CD14-positive monocyte (primary cell): Measurements from ENCODE around the gene SPON2. TPM values are rescaled to one million over a fixed set of nuclear protein-coding genes. Genes with fewer than 3 reads are reported as not detected.

Experiments
- DNase-seq, 3 donors: peaks; one replicate each; pipeline ENCODE4 v3.0.0-alpha.2; 2011 to 2022
- H2AFZ ChIP-seq: 2 replicates; pipeline ENCODE4 v1.6.0; 2012; ENCODE audit warnings: mild to moderate bottlenecking, low read depth, low read length, inconsistent platforms; ENCODE audit not compliant: insufficient read depth, poor library complexity, severe bottlenecking
- H3K27ac ChIP-seq, 2 donors: 1 replicate in 1 of 2; 2 replicates in 1 of 2; pipeline ENCODE4 v1.5.1; 2012 to 2013; ENCODE audit warnings: low read length in 2 of 2, control low read depth in 1 of 2, inconsistent platforms in 1 of 2, low read depth in 1 of 2, mild to moderate bottlenecking in 1 of 2
- H3K27me3 ChIP-seq, 2 donors: one replicate each; pipeline versions ENCODE4 v1.6.0 to v1.6.1; 2011 to 2013; ENCODE audit warnings: low read length in 2 of 2; ENCODE audit not compliant: control insufficient read depth in 2 of 2, insufficient read depth in 2 of 2
- H3K36me3 ChIP-seq, 2 donors: replicated peaks in 1 of 2; 1 replicate in 1 of 2; 2 replicates in 1 of 2; pipeline versions ENCODE4 v1.5.1 to v1.6.1; 2012 to 2013; ENCODE audit warnings: low read length in 2 of 2, control low read depth in 1 of 2, inconsistent platforms in 1 of 2, mild to moderate bottlenecking in 1 of 2; ENCODE audit not compliant: insufficient read depth in 2 of 2, control insufficient read depth in 1 of 2
- H3K4me1 ChIP-seq, 2 donors: 1 replicate in 1 of 2; 2 replicates in 1 of 2; pipeline versions ENCODE4 v1.5.1 to v1.6.1; 2012 to 2013; ENCODE audit warnings: low read length in 2 of 2, control low read depth in 1 of 2, inconsistent platforms in 1 of 2, mild to moderate bottlenecking in 1 of 2, moderate library complexity in 1 of 2; ENCODE audit not compliant: insufficient read depth in 2 of 2, control insufficient read depth in 1 of 2
- H3K4me2 ChIP-seq: replicated peaks from 2 replicates; pipeline ENCODE3; 2012; ENCODE audit warnings: low read length, moderate library complexity, mild to moderate bottlenecking; ENCODE audit not compliant: poor library complexity, severe bottlenecking; ENCODE audit errors: extremely low read depth
- H3K4me3 ChIP-seq, 3 experiments: fragments of 200-600 bp in 1 of 3; sonication (generic) in 1 of 3; replicated peaks in 1 of 3; 1 replicate in 2 of 3; 2 replicates in 1 of 3; pipeline ENCODE4 v1.5.1; 2011 to 2013; ENCODE audit warnings: low read length in 3 of 3, mild to moderate bottlenecking in 3 of 3, control low read depth in 2 of 3, low read depth in 2 of 3, inconsistent platforms in 1 of 3, moderate library complexity in 1 of 3
- H3K79me2 ChIP-seq: 2 replicates; pipeline ENCODE4 v1.6.0; 2012; ENCODE audit warnings: mild to moderate bottlenecking, control low read depth, inconsistent platforms, low read length, moderate library complexity; ENCODE audit not compliant: insufficient read depth
- H3K9ac ChIP-seq: 2 replicates; pipeline ENCODE4 v1.6.0; 2017; ENCODE audit warnings: low read length, mild to moderate bottlenecking; ENCODE audit not compliant: insufficient read depth, poor library complexity, severe bottlenecking
- H3K9me3 ChIP-seq, 2 donors: replicated peaks in 1 of 2; 1 replicate in 1 of 2; 2 replicates in 1 of 2; pipeline versions ENCODE4 v1.5.1 to v1.6.1; 2012 to 2013; ENCODE audit warnings: low read length in 2 of 2, control low read depth in 1 of 2; ENCODE audit not compliant: control insufficient read depth in 1 of 2, insufficient read depth in 1 of 2
- H4K20me1 ChIP-seq: 2 replicates; pipeline ENCODE4 v1.6.0; 2012; ENCODE audit warnings: mild to moderate bottlenecking, low read length, control low read depth, moderate library complexity; ENCODE audit not compliant: insufficient read depth
- H3K27ac Mint-ChIP-seq, 7 donors: one replicate each; pipeline ENCODE4 v1.8.0; 2020; ENCODE audit warnings: mild to moderate bottlenecking in 7 of 7, mixed read lengths in 7 of 7, moderate library complexity in 6 of 7, inconsistent platforms in 2 of 7
- H3K27me3 Mint-ChIP-seq, 3 donors: one replicate each; pipeline ENCODE4 v1.8.0; 2021 to 2022; ENCODE audit warnings: low read depth in 3 of 3, mild to moderate bottlenecking in 3 of 3, mixed read lengths in 3 of 3, moderate library complexity in 3 of 3, inconsistent platforms in 1 of 3
- H3K36me3 Mint-ChIP-seq, 2 donors: one replicate each; pipeline ENCODE4 v1.8.0; 2020; ENCODE audit warnings: mixed read lengths in 2 of 2, inconsistent platforms in 1 of 2, mild to moderate bottlenecking in 1 of 2
- H3K4me1 Mint-ChIP-seq: one replicate; pipeline ENCODE4 v1.8.0; 2020; ENCODE audit warnings: mild to moderate bottlenecking, mixed read lengths
- H3K4me3 Mint-ChIP-seq, 2 donors: one replicate each; pipeline ENCODE4 v1.8.0; 2020; ENCODE audit warnings: mild to moderate bottlenecking in 2 of 2, mixed read lengths in 2 of 2, moderate library complexity in 1 of 2
- H3K9me3 Mint-ChIP-seq, 7 donors: one replicate each; pipeline ENCODE4 v1.8.0; 2020 to 2022; ENCODE audit warnings: mixed read lengths in 7 of 7, mild to moderate bottlenecking in 6 of 7, moderate library complexity in 6 of 7, inconsistent platforms in 2 of 7
- WGBS: methylation state at CpG from one replicate; pipeline ENCODE4 v1.1.5; 2013; ENCODE audit warnings: missing lambda C conversion rate; ENCODE audit not compliant: insufficient coverage; 5-methylcytosine and 5-hydroxymethylcytosine counted together
- intact Hi-C, 2 donors: fragments of 100-400 bp; cut with micrococcal nuclease; formaldehyde crosslinking; loops; one replicate each; pipeline versions ENCODE4 v1.15.0 to v1.15.1; 2023
- polyA plus RNA-seq, 3 donors: library from polyadenylated mRNA; depleted of rRNA in 1 of 3; unstranded in 2 of 3; stranded (reverse) in 1 of 3; fragments of 300-500 nt in 2 of 3; fragments of >200 nt in 1 of 3; fragmentation: Illumina TruSeq in 2 of 3; gene quantifications; 1 replicate in 2 of 3; 2 replicates in 1 of 3; pipeline ENCODE4 v1.2.3, GENCODE V29; 2012 to 2021
- TF ChIP-seq, protein P1 (sequence below): fragments of 200-600 bp; IDR thresholded peaks from one replicate; pipeline ENCODE4 v1.8.0; 2022; ENCODE audit warnings: antibody characterized with exemption, mild to moderate bottlenecking

SPON2 gene
- polyA plus RNA-seq, 3 donors, result 0.74 to 1.4 (median 0.90) TPM

DNA sequence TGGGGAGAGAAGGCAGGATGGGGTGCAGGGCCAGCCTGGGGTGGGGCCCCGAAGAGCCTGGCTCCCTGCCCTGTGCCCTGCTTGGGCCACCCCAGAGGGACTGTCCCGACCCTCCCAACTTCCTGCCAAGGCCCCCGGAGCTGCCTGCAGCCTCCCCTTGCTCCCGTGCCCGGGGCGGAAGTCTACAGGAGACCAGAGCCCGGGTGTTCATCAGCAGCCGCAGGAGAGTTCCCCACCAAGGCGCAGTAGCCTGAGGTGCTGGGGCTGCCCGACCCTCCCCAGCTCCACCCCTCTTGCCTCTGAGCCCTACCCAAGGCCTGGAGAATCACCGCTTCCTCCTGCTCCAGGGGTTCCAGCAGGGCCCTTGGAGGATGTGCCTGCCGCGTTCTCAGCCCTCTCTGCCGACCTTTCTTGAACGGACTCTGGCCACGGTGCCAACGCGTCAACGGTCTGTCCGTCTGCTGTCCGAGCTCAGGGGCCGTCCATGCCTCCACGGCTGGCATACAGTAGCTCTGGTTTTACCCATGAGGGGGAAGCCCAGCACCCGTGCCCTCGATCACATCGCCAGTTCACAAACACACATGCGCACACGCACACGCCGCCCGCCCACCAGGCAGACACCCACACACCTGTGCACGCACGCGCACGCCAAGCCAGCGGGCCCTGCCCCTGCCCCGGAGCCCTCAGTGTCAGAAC lies 36.0 kb upstream of the SPON2 start:
- Histone ChIP-seq H3K9ac (no peak overlapping the region), H3K79me2 (no peaks in the 10 kb centered on the region), H3K27ac (no peak overlapping the region), H3K4me1 (no peaks in the 10 kb centered on the region), H3K27me3 (no peaks in the 10 kb centered on the region), H3K9me3 (no peaks in the 10 kb centered on the region), H3K4me3 (no peak overlapping the region), H4K20me1 (peaks cover 27% of the 10 kb centered on the region), H3K4me2 (no peak overlapping the region), H3K36me3 (peaks cover 24 to 40% of the 10 kb centered on the region in 2 donors), H2AFZ (no peak overlapping the region)
- DNase-seq, result no peak
- Mint-ChIP-seq H3K9me3 (peaks cover 0 to 2% (median 0%) of the 10 kb centered on the region in 7 donors), H3K4me3 (no peak overlapping the region), H3K27ac (peak overlapping the region in 1 of 7 donors; percentile 6), H3K4me1 (peaks cover 7% of the 10 kb centered on the region), H3K27me3 (peaks cover 0 to 3% (median 2%) of the 10 kb centered on the region in 3 donors), H3K36me3 (peaks cover 22 to 39% of the 10 kb centered on the region in 2 donors)
- WGBS, result 62% methylated on average over 32 of the region's 37 CpGs
- intact Hi-C loops, result no loop called here
- TF ChIP-seq, protein P1, sequence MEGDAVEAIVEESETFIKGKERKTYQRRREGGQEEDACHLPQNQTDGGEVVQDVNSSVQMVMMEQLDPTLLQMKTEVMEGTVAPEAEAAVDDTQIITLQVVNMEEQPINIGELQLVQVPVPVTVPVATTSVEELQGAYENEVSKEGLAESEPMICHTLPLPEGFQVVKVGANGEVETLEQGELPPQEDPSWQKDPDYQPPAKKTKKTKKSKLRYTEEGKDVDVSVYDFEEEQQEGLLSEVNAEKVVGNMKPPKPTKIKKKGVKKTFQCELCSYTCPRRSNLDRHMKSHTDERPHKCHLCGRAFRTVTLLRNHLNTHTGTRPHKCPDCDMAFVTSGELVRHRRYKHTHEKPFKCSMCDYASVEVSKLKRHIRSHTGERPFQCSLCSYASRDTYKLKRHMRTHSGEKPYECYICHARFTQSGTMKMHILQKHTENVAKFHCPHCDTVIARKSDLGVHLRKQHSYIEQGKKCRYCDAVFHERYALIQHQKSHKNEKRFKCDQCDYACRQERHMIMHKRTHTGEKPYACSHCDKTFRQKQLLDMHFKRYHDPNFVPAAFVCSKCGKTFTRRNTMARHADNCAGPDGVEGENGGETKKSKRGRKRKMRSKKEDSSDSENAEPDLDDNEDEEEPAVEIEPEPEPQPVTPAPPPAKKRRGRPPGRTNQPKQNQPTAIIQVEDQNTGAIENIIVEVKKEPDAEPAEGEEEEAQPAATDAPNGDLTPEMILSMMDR, result no peak

DNA sequence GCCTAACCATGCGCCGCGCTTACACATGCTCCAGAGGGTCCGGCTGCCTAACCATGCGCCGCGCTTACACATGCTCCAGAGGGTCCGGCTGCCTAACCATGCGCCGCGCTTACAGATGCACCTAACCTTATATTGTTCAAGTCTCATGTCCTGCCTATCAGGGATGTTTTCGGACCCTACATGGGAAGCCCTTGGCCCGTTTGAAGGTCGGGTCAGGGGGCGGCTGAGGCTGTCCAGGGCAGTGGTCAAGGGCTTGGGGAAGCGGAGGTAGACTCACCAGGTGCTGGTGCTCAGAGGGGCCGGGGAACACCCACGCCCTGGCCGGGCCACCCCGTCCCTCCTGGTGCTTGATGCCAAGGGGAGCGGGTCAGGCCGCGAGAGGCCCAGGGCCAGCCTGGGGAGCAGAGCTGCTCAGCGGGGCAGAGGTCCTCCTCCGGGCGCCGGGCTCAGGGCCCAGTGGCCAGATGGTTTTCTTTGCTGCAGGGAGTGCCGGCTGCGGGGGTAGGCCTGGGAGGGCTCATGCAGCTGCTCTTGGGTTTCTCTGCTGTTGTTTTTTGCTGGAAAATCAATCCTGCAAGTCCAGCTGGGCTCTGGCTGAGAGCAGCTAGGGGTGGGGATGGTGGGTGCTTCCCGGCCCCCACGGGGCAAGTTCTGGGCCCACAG lies 35.4 kb upstream of the SPON2 start:
- peaks cover 17 to 33% of the 10 kb centered on the region in 2 donors for H3K36me3 ChIP-seq
- TF ChIP-seq, protein P1, result no peak
- H2AFZ ChIP-seq, result no peak overlapping the region
- peaks cover 2 to 3% of the 10 kb centered on the region in 2 donors for H3K4me1 ChIP-seq
- H3K4me3 ChIP-seq, result no peak overlapping the region
- no peak overlapping the region for H3K9ac ChIP-seq
- Mint-ChIP-seq H3K9me3 (peaks cover 0 to 2% (median 0%) of the 10 kb centered on the region in 7 donors), H3K27me3 (peaks cover 0 to 3% (median 2%) of the 10 kb centered on the region in 3 donors), H3K4me1 (peaks cover 9% of the 10 kb centered on the region), H3K36me3 (peaks cover 18 to 34% of the 10 kb centered on the region in 2 donors), H3K27ac (no peak overlapping the region), H3K4me3 (no peak overlapping the region)
- no peak overlapping the region for H3K27ac ChIP-seq
- intact Hi-C loops, result no loop called here
- H3K4me2 ChIP-seq, result no peak overlapping the region
- no peak for DNase-seq
- WGBS, result 84% methylated on average over 21 of the region's 31 CpGs
- no peaks in the 10 kb centered on the region for H3K27me3 ChIP-seq
- peaks cover 21% of the 10 kb centered on the region for H4K20me1 ChIP-seq
- H3K79me2 ChIP-seq, result no peaks in the 10 kb centered on the region
- H3K9me3 ChIP-seq, result no peaks in the 10 kb centered on the region
